GM19468 (cell line): ENCODE measurements around the gene C3.

Experiments used
- ATAC-seq: cut with Tn5 transposase; IDR thresholded peaks from one replicate; pipeline ENCODE4 v1.9.1; 2021; ENCODE audit warnings: mild to moderate bottlenecking, moderate library complexity, moderate number of reproducible peaks; ENCODE audit not compliant: unreplicated experiment; ENCODE audit errors: extremely low read depth

Gene C3

GRCh38 chr19:6732803-6733337 lies 12.4 kb upstream of the C3 start:
- ATAC-seq: no peak

- no peak for ATAC-seq
Measured at GRCh38 chr19:6731822-6732221, 11.4 kb upstream of the C3 start.

- no peak for ATAC-seq
Measured at GRCh38 chr19:6730941-6731670, 10.7 kb upstream of the C3 start.

- no peak for ATAC-seq
Measured at GRCh38 chr19:6730153-6730804, 9.8 kb upstream of the C3 start.

GRCh38 chr19:6729573-6730152 lies 9.2 kb upstream of the C3 start:
- no peak for ATAC-seq

GRCh38 chr19:6728346-6728745 lies 7.9 kb upstream of the C3 start:
- ATAC-seq: no peak

- no peak for ATAC-seq
Measured at GRCh38 chr19:6725513-6726231, 5.2 kb upstream of the C3 start.

- ATAC-seq: no peak
Measured at GRCh38 chr19:6724631-6725492, 4.4 kb upstream of the C3 start.

- no peak for ATAC-seq
Measured at GRCh38 chr19:6723738-6724137, 3.3 kb upstream of the C3 start.

- no peak for ATAC-seq
Measured at GRCh38 chr19:6723108-6723618, 2.7 kb upstream of the C3 start.

- ATAC-seq: no peak
Measured at GRCh38 chr19:6721773-6722172, 1.3 kb upstream of the C3 start.

- ATAC-seq: no peak
Measured at GRCh38 chr19:6721138-6721474, 656 bp upstream of the C3 start.

- no peak for ATAC-seq
Measured at GRCh38 chr19:6719992-6720368, 470 bp downstream of the C3 start.

- no peak for ATAC-seq
Measured at GRCh38 chr19:6719540-6719861, 949 bp downstream of the C3 start.

GRCh38 chr19:6718741-6719539 lies 1.5 kb downstream of the C3 start:
- ATAC-seq: no peak

GRCh38 chr19:6718111-6718740 lies 2.2 kb downstream of the C3 start:
- no peak for ATAC-seq

GRCh38 chr19:6717441-6717971 lies 2.9 kb downstream of the C3 start:
- ATAC-seq: no peak

GRCh38 chr19:6717036-6717435 lies 3.4 kb downstream of the C3 start:
- ATAC-seq: no peak

- no peak for ATAC-seq
Measured at GRCh38 chr19:6716610-6716970, 3.9 kb downstream of the C3 start.
